GM12801 (cell line): ENCODE measurements around the gene TMX3.

Experiments used
- CTCF ChIP-seq: IDR thresholded peaks from one replicate; pipeline ENCODE4 v1.5.1; 2011; ENCODE audit warnings: control low read depth; ENCODE audit not compliant: insufficient read length; ENCODE audit errors: extremely low read depth

TMX3 gene

GRCh38 chr18:68648191-68648590 is 66.7 kb downstream of the TMX3 start:
- TF ChIP-seq CTCF = no peak

- TF ChIP-seq CTCF = no peak
Observed at GRCh38 chr18:68642003-68642402, 72.9 kb downstream of the TMX3 start.

GRCh38 chr18:68640861-68641260 is 74.0 kb downstream of the TMX3 start:
- TF ChIP-seq CTCF = no peak

- no peak for TF ChIP-seq CTCF
Observed at GRCh38 chr18:68638613-68639012, 76.3 kb downstream of the TMX3 start.

- TF ChIP-seq CTCF = no peak
Observed at GRCh38 chr18:68627812-68628211, 87.1 kb downstream of the TMX3 start.
